COR-L47 (cell line): ENCODE results near the gene SLC16A7.
"Not testable (repeated sequence)": the region's sequence is repeated elsewhere in the genome, so short reads cannot be mapped to it uniquely, and the experiment has no call there.

Experiments
- DNase-seq: peaks from one replicate; lab custom pipeline; 2025; lab: John Stamatoyannopoulos, UW

The SLC16A7 gene

GRCh38 chr12:59736359-59736758 is 140.5 kb downstream of the SLC16A7 start:
- DNase-seq: no peak

- DNase-seq: no peak
These were observed 141.0 kb downstream of the SLC16A7 start for GRCh38 chr12:59736786-59737185.

GRCh38 chr12:59737725-59738463 is 142.1 kb downstream of the SLC16A7 start:
- no peak for DNase-seq

GRCh38 chr12:59742841-59743240 is 147.0 kb downstream of the SLC16A7 start:
- DNase-seq: no peak

- no peak for DNase-seq
These were observed 148.7 kb downstream of the SLC16A7 start for GRCh38 chr12:59744564-59744963.

GRCh38 chr12:59751091-59751490 is 155.3 kb downstream of the SLC16A7 start:
- DNase-seq: not testable (repeated sequence)

- DNase-seq: no peak
These were observed 165.7 kb downstream of the SLC16A7 start for GRCh38 chr12:59761542-59761941.

GRCh38 chr12:59763835-59764234 is 168.0 kb downstream of the SLC16A7 start:
- no peak for DNase-seq

GRCh38 chr12:59768031-59768430 is 172.2 kb downstream of the SLC16A7 start:
- no peak for DNase-seq

- no peak for DNase-seq
These were observed 184.8 kb downstream of the SLC16A7 start for GRCh38 chr12:59780605-59781135.

GRCh38 chr12:59787610-59788009 is 191.8 kb downstream of the SLC16A7 start:
- DNase-seq: no peak

GRCh38 chr12:59792647-59793046 is 196.8 kb downstream of the SLC16A7 start:
- no peak for DNase-seq

GRCh38 chr12:59803735-59804134 is 207.9 kb downstream of the SLC16A7 start:
- DNase-seq: no peak

- DNase-seq: peak; percentile 2
These were observed 212.6 kb downstream of the SLC16A7 start for GRCh38 chr12:59808317-59808910.

- no peak for DNase-seq
These were observed 216.2 kb downstream of the SLC16A7 start for GRCh38 chr12:59811991-59812390.

- DNase-seq: no peak
These were observed 216.9 kb downstream of the SLC16A7 start for GRCh38 chr12:59812716-59813115.

GRCh38 chr12:59820594-59821011 is 224.8 kb downstream of the SLC16A7 start:
- DNase-seq: no peak

- no peak for DNase-seq
These were observed 227.7 kb downstream of the SLC16A7 start for GRCh38 chr12:59823567-59823966.

- DNase-seq: no peak
These were observed 231.9 kb downstream of the SLC16A7 start for GRCh38 chr12:59827767-59828166.

GRCh38 chr12:59828521-59828920 is 232.7 kb downstream of the SLC16A7 start:
- no peak for DNase-seq

- DNase-seq: no peak
These were observed 237.6 kb downstream of the SLC16A7 start for GRCh38 chr12:59833408-59833807.

- DNase-seq: peak; percentile 6
These were observed 239.0 kb downstream of the SLC16A7 start for GRCh38 chr12:59834659-59835474.
